Retinal pigment epithelial cell (primary cell): ENCODE results near the gene DLGAP3.
"Not testable (repeated sequence)": the region's sequence is repeated elsewhere in the genome, so short reads cannot be mapped to it uniquely, and the experiment has no call there.

Experiments used
- DNase-seq: peaks from one replicate; pipeline ENCODE4 v3.0.0-alpha.2; 2010; ENCODE audit warnings: low read depth
- H3K4me3 ChIP-seq: 2 replicates; pipeline ENCODE4 v1.5.1; 2011; ENCODE audit warnings: mild to moderate bottlenecking, low read length, control low read depth, moderate library complexity
- TF ChIP-seq, protein P1 (sequence below): conservative IDR thresholded peaks from 2 replicates; pipeline ENCODE4 v1.5.1; 2011; ENCODE audit warnings: low read depth, low read length, control low read depth, inconsistent platforms

DLGAP3 gene

DNA sequence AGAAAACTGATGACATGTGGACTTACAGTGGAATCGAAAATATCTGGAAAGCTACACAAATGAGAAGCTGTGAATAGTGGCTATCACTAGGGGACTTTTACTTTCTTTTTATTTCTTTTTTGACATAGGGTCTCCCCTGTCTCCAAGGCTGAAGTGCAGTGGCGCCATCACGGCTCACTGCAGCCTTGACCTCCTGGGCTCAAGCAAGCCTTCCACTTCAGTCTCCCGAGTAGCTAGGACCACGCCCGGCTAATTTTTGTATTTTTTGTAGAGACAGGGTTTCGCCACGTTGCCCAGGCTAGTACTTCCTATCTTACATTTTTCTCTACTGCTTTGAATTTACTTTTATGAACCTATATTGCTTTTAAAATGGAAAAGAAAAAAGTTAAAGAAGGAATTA lies 45.2 kb upstream of the DLGAP3 start:
- H3K4me3 ChIP-seq = no peak overlapping the region
- DNase-seq = no peak
- TF ChIP-seq, protein P1, sequence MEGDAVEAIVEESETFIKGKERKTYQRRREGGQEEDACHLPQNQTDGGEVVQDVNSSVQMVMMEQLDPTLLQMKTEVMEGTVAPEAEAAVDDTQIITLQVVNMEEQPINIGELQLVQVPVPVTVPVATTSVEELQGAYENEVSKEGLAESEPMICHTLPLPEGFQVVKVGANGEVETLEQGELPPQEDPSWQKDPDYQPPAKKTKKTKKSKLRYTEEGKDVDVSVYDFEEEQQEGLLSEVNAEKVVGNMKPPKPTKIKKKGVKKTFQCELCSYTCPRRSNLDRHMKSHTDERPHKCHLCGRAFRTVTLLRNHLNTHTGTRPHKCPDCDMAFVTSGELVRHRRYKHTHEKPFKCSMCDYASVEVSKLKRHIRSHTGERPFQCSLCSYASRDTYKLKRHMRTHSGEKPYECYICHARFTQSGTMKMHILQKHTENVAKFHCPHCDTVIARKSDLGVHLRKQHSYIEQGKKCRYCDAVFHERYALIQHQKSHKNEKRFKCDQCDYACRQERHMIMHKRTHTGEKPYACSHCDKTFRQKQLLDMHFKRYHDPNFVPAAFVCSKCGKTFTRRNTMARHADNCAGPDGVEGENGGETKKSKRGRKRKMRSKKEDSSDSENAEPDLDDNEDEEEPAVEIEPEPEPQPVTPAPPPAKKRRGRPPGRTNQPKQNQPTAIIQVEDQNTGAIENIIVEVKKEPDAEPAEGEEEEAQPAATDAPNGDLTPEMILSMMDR = no peak

DNA sequence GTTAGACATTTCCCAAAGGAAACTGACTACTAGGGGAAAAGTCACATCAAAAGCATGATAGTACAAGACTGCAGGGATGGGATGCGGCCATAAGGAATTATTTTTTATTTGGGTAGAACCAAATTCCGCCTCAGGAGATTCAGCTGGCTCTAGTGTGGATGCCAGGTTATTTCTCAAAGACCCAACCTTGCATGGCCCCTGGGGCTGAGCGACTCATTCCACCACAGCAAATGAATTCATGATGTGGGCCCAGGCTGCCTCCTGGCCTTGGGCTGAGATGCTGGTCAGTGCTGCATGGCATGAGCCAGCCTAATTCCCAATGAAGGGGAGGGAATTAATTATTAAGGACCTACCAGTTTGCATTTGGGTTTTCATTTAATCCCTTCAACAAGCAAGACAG lies 43.9 kb upstream of the DLGAP3 start:
- no peak overlapping the region for H3K4me3 ChIP-seq
- DNase-seq = no peak
- TF ChIP-seq, protein P1 = no peak

DNA sequence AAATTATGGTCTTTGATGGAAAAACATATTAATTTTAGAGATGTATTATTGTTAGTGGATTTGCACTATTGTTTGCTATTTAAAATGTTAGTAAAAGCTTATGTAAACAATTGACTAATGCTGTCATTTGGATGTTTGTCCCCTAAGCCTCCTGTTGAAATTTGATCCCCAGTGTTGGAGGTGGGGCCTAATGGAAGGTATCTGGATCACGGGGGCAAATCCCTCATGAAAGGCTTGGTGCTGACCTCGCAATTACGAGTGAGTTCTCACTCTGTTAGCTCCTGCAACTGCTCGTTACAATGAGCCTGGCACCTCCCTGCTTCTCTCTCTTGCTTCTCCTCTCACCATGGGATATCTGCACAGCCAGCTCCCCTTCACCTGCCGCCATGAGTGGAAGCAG lies 41.4 kb upstream of the DLGAP3 start:
- no peak overlapping the region for H3K4me3 ChIP-seq
- TF ChIP-seq, protein P1 = no peak
- DNase-seq = no peak

DNA sequence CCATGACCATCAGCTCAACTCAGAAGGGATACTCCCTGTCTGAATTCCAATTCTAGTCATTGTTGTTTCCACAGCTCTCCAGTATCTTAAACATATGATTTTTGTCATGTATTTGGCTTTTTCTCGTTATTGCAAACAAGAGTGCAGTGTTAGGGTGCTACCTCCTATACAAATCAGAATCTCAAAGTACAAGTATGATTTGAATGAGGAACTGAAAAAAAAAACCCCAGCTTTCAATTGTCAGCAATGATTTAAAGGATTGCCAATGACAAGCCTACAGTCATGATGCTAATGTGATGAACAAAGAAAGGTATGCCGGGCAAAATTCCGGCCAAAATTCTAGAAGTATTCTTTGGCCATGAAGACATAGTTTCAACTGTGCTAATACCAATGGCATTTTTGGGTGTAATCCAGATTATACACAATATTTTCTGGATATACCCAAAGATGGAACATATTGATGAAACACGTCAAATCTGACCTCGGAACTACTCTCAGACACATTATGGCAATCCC lies 40.8 kb upstream of the DLGAP3 start:
- TF ChIP-seq, protein P1 = no peak
- no peak for DNase-seq
- H3K4me3 ChIP-seq = no peak overlapping the region

DNA sequence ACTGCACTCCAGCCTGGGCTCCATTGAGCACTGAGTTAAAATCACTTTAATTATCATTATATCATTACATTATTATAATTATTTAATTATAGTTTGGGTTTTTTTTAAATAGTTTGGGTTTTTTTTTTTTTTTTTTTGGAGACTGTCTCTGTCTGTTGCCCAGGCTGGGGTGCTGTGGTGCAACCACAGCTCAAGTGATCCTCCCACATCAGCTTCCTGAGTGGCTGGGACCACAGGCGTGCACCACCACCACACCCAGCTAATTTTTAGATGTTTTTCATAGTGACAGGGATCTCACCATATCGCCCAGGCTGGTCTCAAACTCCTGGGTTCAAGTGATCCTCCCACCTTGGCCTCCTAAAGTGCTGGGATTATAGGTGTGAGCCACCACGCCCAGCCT lies 38.8 kb upstream of the DLGAP3 start:
- not testable (repeated sequence) for DNase-seq, H3K4me3 ChIP-seq

DNA sequence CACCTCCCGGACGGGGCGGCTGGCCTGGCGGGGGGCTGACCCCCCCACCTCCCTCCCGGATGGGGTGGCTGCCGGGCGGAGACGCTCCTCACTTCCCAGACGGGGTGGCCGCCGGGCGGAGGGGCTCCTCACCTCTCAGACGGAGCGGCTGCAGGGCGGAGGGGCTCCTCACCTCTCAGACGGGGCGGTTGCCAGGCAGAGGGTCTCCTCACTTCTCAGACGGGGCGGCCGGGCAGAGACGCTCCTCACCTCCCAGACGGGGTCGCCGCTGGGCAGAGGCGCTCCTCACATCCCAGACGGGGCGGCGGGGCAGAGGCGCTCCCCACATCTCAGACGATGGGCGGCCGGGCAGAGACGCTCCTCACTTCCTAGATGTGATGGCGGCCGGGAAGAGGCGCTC lies 38.2 kb upstream of the DLGAP3 start:
- H3K4me3 ChIP-seq, DNase-seq: not testable (repeated sequence)

DNA sequence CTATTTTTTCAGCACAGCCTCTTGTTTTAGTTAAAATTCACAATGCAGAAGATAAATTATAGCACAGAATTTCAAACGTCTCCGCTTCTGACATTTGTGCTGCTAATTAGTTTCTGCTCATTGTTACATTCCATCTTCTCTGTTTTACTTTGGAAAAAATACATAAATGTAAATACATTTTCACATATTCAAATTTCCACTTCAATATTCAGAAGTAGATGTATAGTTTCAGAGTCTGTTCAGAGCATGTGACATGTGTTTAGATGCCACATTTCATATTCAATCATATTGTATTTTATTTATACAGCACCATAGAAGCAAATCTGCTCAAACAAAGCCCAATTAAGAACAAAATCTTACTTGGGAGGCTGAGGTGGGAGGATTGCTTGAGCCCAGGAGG lies 36.1 kb upstream of the DLGAP3 start:
- DNase-seq = no peak
- TF ChIP-seq, protein P1 = no peak
- no peak overlapping the region for H3K4me3 ChIP-seq

DNA sequence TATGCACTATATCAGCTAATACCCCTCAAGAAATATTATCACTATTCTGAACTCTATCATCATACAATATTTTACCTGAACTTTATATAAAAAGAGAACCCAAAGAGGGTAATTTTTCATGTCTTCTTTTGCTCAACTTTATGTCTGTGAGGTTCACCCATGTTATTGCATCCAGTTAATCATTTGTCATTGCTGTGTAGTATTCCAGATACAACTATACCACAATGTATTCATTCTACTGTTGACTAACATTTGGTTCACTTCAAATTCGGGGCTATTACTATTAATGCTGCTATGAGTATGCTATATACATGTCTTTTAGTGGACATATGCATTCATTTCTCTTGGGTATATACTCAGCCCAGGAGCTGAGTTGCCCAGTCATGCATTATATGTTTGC lies 21.0 kb upstream of the DLGAP3 start:
- no peak for DNase-seq
- TF ChIP-seq, protein P1 = no peak
- no peak overlapping the region for H3K4me3 ChIP-seq

DNA sequence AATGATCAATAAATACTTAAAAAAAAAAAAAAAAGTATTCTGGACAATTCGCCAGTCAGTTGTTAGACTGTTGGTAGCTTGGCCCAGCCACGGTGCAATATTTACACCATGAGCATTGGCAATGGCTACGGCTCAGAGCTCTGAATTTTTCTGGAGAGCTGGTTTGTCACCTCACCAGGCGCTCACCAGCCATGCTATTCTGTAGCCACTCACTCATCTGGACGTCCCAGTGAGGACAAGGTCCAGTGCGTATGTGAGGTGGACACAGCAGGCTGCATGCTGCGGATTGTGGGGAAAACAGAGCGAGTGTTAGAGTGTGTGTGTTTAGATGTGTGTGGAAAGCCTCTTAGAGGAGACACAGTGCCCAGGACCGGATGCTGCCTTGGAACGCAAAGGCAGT lies 19.3 kb upstream of the DLGAP3 start:
- not testable (repeated sequence) for DNase-seq, H3K4me3 ChIP-seq

DNA sequence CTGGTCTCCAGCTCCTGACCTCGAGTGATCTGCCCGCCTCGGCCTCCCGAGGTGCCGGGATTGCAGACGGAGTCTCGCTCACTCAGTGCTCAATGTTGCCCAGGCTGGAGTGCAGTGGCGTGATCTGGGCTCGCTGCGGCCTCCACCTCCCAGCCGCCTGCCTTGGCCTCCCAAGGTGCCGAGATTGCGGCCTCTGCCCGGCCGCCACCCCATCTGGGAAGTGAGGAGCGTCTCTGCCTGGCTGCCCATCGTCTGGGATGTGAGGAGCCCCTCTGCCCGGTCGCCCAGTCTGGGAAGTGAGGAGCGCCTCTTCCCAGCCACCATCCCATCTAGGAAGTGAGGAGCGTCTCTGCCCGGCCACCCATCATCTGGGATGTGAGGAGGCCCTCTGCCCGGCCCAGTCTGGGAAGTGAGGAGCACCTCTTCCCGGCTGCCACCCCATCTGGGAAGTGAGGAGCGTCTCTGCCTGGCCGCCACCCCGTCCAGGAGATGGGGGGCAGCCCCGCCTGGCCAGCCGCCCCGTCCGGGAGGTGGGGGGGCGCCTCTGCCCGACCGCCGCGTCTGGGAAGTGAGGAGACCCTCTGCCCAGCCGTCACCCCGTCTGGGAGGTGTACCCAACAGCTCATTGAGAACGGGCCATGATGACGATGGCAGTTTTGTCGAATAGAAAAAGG lies 18.3 kb upstream of the DLGAP3 start:
- not testable (repeated sequence) for DNase-seq

More for the DNA sequence above, 18.3 kb upstream of the DLGAP3 start:
- not testable (repeated sequence) for H3K4me3 ChIP-seq
